A549 (cell line): ENCODE data around the gene CCDC188. TPM values are rescaled to one million over a fixed set of nuclear protein-coding genes. Genes with fewer than 3 reads are reported as not detected.

ENCODE experiments used
- ATAC-seq, 2 experiments: fragments of 200-7000 bp in 1 of 2; fragments of >200 bp in 1 of 2; cut with Nextera tagmentation in 1 of 2; cut with Tn5 transposase in 1 of 2; 3 replicates each; pipeline versions ENCODE4 v1.8.0 to v1.9.1; 2018 to 2020; ENCODE audit warnings: mild to moderate bottlenecking in 1 of 2, moderate library complexity in 1 of 2
- CTCF ChIA-PET: fragments of 300-600 bp; sonication (Branson Sonifier 250); formaldehyde crosslinking; extraction: SDS; loops from one replicate; lab custom pipeline; 2021; ENCODE audit warnings: antibody characterized with exemption, inconsistent platforms; lab: Yijun Ruan, JAX
- POLR2A ChIA-PET: fragments of 350-600 bp; formaldehyde crosslinking; extraction: SDS; loops from one replicate; lab custom pipeline; 2021; ENCODE audit warnings: antibody characterized with exemption, inconsistent platforms; lab: Yijun Ruan, JAX
- DNase-seq, 2 experiments: peaks; one replicate each; pipeline versions ENCODE4 v3.0.0 to v3.0.0-alpha.2; 2011 to 2016; ENCODE audit warnings: low read depth in 1 of 2, low spot score in 1 of 2
- FAIRE-seq: peaks from 2 replicates; lab custom pipeline; 2011; peaks lifted over from hg19 to GRCh38; lab: Jason Lieb, UNC
- H3K27ac ChIP-seq, 2 experiments: fragments of >200 bp; sonication (Bioruptor Twin); formaldehyde crosslinking; 3 replicates each; pipeline ENCODE4 v1.5.1; 2016 to 2017
- H3K4me1 ChIP-seq: fragments of >200 bp; sonication (Bioruptor Twin); formaldehyde crosslinking; 3 replicates; pipeline ENCODE4 v1.6.1; 2016
- H3K4me2 ChIP-seq: fragments of >200 bp; sonication (Bioruptor Twin); formaldehyde crosslinking; 3 replicates; pipeline ENCODE4 v1.6.1; 2016
- H3K4me3 ChIP-seq: fragments of >200 bp; sonication (Bioruptor Twin); formaldehyde crosslinking; 3 replicates; pipeline ENCODE4 v1.5.1; 2016
- H3K9me3 ChIP-seq: fragments of >200 bp; sonication (Bioruptor Twin); formaldehyde crosslinking; 3 replicates; pipeline ENCODE4 v1.6.1; 2016
- CHD2 ChIP-seq: fragments of 150-350 bp; IDR thresholded peaks from 2 replicates; pipeline ENCODE4 v1.6.1; 2014; ENCODE audit warnings: low read length; ENCODE audit not compliant: partially characterized antibody
- CTCF ChIP-seq: fragments of >200 bp; sonication (Bioruptor Twin); formaldehyde crosslinking; IDR thresholded peaks from 3 replicates; pipeline ENCODE4 v1.5.1; 2016
- E2F6 ChIP-seq: IDR thresholded peaks from 2 replicates; pipeline ENCODE4 v1.6.1; 2012; ENCODE audit warnings: low read depth, borderline replicate concordance
- EHMT2 ChIP-seq: fragments of 200-600 bp; sonication (generic); IDR thresholded peaks from 2 replicates; pipeline ENCODE4 v1.6.1; 2016; ENCODE audit warnings: antibody characterized with exemption, low read depth, mild to moderate bottlenecking, moderate library complexity
- ESRRA ChIP-seq: fragments of 150-350 bp; IDR thresholded peaks from 2 replicates; pipeline ENCODE4 v1.6.1; 2014; ENCODE audit warnings: mild to moderate bottlenecking, low read length, borderline replicate concordance
- FOXS1 ChIP-seq: fragments of 250-450 bp; sonication (Bioruptor Pico); IDR thresholded peaks from 2 replicates; pipeline ENCODE4 v1.5.0; 2020; ENCODE audit warnings: mild to moderate bottlenecking, moderate library complexity
- GATA3 ChIP-seq: IDR thresholded peaks from 2 replicates; pipeline ENCODE4 v1.6.1; 2012; ENCODE audit warnings: borderline replicate concordance
- HEYL ChIP-seq: fragments of 250-450 bp; sonication (Bioruptor Pico); IDR thresholded peaks from 2 replicates; pipeline ENCODE4 v1.8.0; 2021; ENCODE audit warnings: mild to moderate bottlenecking, moderate library complexity
- HOXA7 ChIP-seq: fragments of 250-450 bp; sonication (Bioruptor Pico); IDR thresholded peaks from 2 replicates; pipeline ENCODE4 v1.5.0; 2020; ENCODE audit warnings: mild to moderate bottlenecking, moderate library complexity
- HOXB5 ChIP-seq: fragments of 250-450 bp; sonication (Bioruptor Pico); IDR thresholded peaks from 2 replicates; pipeline ENCODE4 v1.5.0; 2020; ENCODE audit warnings: mild to moderate bottlenecking, moderate library complexity
- JUNB ChIP-seq: fragments of >200 bp; sonication (Bioruptor Twin); formaldehyde crosslinking; IDR thresholded peaks from 2 replicates; pipeline ENCODE4 v1.6.1; 2016
- KDM5A ChIP-seq: fragments of 200-600 bp; sonication (generic); IDR thresholded peaks from 2 replicates; pipeline ENCODE4 v1.6.1; 2016; ENCODE audit warnings: antibody characterized with exemption, mild to moderate bottlenecking
- MAFK ChIP-seq: fragments of 450-650 bp; IDR thresholded peaks from 2 replicates; pipeline ENCODE4 v1.6.1; 2014; ENCODE audit not compliant: partially characterized antibody
- NFE2L2 ChIP-seq: fragments of 150-350 bp; conservative IDR thresholded peaks from 2 replicates; pipeline ENCODE4 v1.6.1; 2014; ENCODE audit warnings: low read length
- PBX3 ChIP-seq: IDR thresholded peaks from 2 replicates; pipeline ENCODE4 v1.6.1; 2012
- PHF8 ChIP-seq: fragments of 200-600 bp; sonication (generic); IDR thresholded peaks from 2 replicates; pipeline ENCODE4 v1.6.1; 2016; ENCODE audit warnings: low read depth, mild to moderate bottlenecking, antibody characterized with exemption, moderate library complexity, borderline replicate concordance
- POLR2A ChIP-seq: IDR thresholded peaks from 2 replicates; pipeline ENCODE4 v1.6.1; 2012; ENCODE audit warnings: mild to moderate bottlenecking, low read length
- POLR2AphosphoS2 ChIP-seq: conservative IDR thresholded peaks from 2 replicates; pipeline ENCODE4 v1.6.1; 2012; ENCODE audit warnings: low read length, improper control_type of control experiment, inconsistent platforms
- RARB ChIP-seq: fragments of 250-450 bp; sonication (Bioruptor Pico); IDR thresholded peaks from 2 replicates; pipeline ENCODE4 v1.8.0; 2021; ENCODE audit warnings: mild to moderate bottlenecking, moderate library complexity
- REST ChIP-seq: fragments of 200-600 bp; sonication (generic); IDR thresholded peaks from 2 replicates; pipeline ENCODE4 v1.6.1; 2016; ENCODE audit warnings: antibody characterized with exemption, mild to moderate bottlenecking, moderate library complexity
- RNF2 ChIP-seq: fragments of 200-600 bp; sonication (generic); IDR thresholded peaks from 2 replicates; pipeline ENCODE4 v1.6.1; 2016; ENCODE audit warnings: low read depth, mild to moderate bottlenecking, antibody characterized with exemption, moderate library complexity, borderline replicate concordance
- WGBS: methylation state at CpG from one replicate; pipeline ENCODE4 v1.1.6; 2017; ENCODE audit errors: missing lambda C conversion rate; 5-methylcytosine and 5-hydroxymethylcytosine counted together
- polyA plus RNA-seq, 4 experiments: library from polyadenylated mRNA; depleted of rRNA in 3 of 4; stranded (reverse); fragments of >200 nt; fragmentation: RNase III in 1 of 4; extraction: RNeasy Plus Mini Kit Qiagen cat#74134 plus additional on column Dnase treatment in 1 of 4; gene quantifications; 2 replicates in 3 of 4; 3 replicates in 1 of 4; pipeline ENCODE4 v1.2.3, GENCODE V29; 2011 to 2017
- TF ChIP-seq, protein P1 (sequence below): fragments of >200 bp; sonication (Bioruptor Twin); formaldehyde crosslinking; IDR thresholded peaks from 2 replicates; pipeline ENCODE4 v1.6.1; 2016
- TF ChIP-seq, protein P2 (sequence below): fragments of 250-450 bp; sonication (Bioruptor Pico); IDR thresholded peaks from 2 replicates; pipeline ENCODE4 v1.5.0; 2020; ENCODE audit warnings: low read depth, mild to moderate bottlenecking, moderate library complexity

The CCDC188 gene
- polyA plus RNA-seq, 2 of the 4 experiments (the other 2 are of a cell fraction), result not detected

DNA sequence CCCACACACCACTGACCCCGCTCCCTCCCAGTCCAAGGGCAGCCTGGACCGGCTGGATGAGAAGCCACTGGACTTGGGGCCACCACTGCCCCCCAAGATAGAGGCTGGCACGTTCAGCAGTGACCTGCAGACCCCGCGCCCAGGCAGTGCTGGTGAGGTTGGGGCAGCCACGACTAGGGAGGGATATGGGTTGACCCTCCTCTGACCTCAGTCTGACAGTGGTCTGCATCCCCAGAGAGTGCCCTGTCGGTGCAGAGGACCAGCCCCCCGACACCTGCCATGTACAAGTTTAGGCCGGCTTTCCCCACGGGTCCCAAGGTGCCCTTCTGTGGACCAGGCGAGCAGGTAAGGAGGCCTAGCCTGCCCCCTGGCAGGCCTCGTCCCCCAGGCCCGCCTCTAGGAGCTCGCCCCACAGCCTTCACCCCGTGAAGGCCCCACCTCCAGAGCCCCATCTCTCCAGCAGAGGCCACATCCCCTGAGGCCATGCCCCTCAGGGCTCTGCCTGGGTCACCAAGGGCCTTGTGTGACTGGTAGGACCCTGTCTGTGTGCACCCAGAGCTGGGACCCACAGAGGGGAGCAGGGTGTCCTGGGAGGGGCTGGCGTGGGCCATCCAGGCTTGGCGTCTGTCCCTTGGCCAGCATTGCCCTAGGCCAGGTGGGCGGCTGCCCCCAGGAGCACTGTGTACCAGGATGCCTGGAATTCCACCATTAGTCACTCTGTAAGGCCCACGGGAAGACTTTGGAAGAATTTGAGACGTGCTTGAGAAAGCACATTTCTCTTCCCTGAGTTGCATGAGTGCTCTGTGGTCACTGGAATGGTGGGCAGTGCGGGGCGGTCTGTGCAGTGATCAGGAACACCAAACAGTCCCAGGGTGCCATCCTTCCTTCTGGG, 9.4 kb downstream of the CCDC188 start:
- ChIA-PET POLR2A (no interaction called here), CTCF (interaction anchor here (0.6 kb wide), 1 partner anchor 547 kb away, joined by 4 read pairs; no protein-coding TSS in a partner anchor)
- TF ChIP-seq NFE2L2, result no peak
- no peak for TF ChIP-seq EHMT2
- TF ChIP-seq ESRRA, result no peak
- ATAC-seq (no peak), FAIRE-seq (no peak), DNase-seq (no peak)
- Histone ChIP-seq H3K4me1 (no peaks in the 10 kb centered on the region), H3K4me2 (no peak overlapping the region), H3K4me3 (no peak overlapping the region), H3K27ac (no peak overlapping the region), H3K9me3 (no peaks in the 10 kb centered on the region)
- 74% methylated on average over 14 of the region's 22 CpGs for WGBS

DNA sequence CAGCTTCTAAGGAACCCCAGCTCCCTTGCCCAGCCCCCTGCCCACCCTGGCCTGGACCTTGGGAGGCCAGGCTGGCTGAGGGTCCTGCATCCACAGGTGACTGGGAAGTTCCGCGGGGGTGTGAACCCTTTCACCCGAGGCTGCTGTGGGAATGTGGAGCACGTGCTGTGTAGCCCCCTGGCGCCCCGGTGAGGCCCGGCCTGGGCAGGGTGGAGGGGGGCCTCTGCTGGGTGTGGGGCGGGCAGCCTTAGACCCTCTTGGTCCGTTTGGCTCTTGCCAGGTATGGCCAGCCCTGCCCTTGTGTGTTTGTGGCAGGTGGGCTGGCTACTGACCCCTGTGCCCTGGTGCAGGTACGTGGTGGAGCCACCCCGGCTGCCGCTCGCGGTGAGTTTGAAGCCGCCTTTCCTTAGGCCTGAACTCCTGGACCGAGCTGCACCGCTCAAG, 10.3 kb downstream of the CCDC188 start:
- no peak for FAIRE-seq
- TF ChIP-seq CHD2, result no peak
- TF ChIP-seq, protein P1, sequence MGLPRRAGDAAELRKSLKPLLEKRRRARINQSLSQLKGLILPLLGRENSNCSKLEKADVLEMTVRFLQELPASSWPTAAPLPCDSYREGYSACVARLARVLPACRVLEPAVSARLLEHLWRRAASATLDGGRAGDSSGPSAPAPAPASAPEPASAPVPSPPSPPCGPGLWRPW, result no peak
- no peak for TF ChIP-seq E2F6
- no peak for TF ChIP-seq REST
- no peak for TF ChIP-seq HEYL (CRISPR knock-in tag)
- TF ChIP-seq POLR2AphosphoS2, result no peak
- TF ChIP-seq CTCF, result no peak
- no peak for TF ChIP-seq GATA3
- no peak for TF ChIP-seq KDM5A
- TF ChIP-seq RNF2, result no peak
- TF ChIP-seq, all 56 proteins: peak for 0
- H3K4me3 ChIP-seq, result no peak overlapping the region
- 89% methylated on average over 10 of the region's 17 CpGs for WGBS
- ATAC-seq (no peak), DNase-seq (no peak)
- no peak overlapping the region for H3K4me2 ChIP-seq
- no peak overlapping the region for H3K27ac ChIP-seq
- H3K9me3 ChIP-seq, result no peaks in the 10 kb centered on the region
- no peaks in the 10 kb centered on the region for H3K4me1 ChIP-seq
- ChIA-PET POLR2A (no interaction called here), CTCF (interaction anchor here (1.2 kb wide), 1 partner anchor 11 kb away, joined by 3 read pairs; no protein-coding TSS in a partner anchor)

- POLR2A ChIA-PET, result no interaction called here
- H3K4me2 ChIP-seq, result no peak overlapping the region
- H3K4me3 ChIP-seq, result no peak overlapping the region
- H3K4me1 ChIP-seq, result no peaks in the 10 kb centered on the region
- 93% methylated on average over 4 of the region's 11 CpGs for WGBS
- H3K9me3 ChIP-seq, result no peaks in the 10 kb centered on the region
- CTCF ChIA-PET, result interaction anchor here (1.2 kb wide), 2 partner anchors 10 to 17 kb away, joined by 3 read pairs; no protein-coding TSS in a partner anchor
- no peak for FAIRE-seq
- no peak overlapping the region for H3K27ac ChIP-seq
- ATAC-seq, result no peak
- no peak for DNase-seq
- TF ChIP-seq HEYL (CRISPR knock-in tag) (no peak), HOXA7 (CRISPR knock-in tag) (no peak), JUNB (no peak), PBX3 (no peak), POLR2AphosphoS2 (no peak), E2F6 (no peak), MAFK (no peak), HOXB5 (CRISPR knock-in tag) (no peak), ESRRA (no peak), RARB (CRISPR knock-in tag) (no peak), POLR2A (no peak), PHF8 (no peak), KDM5A (no peak), FOXS1 (CRISPR knock-in tag) (no peak)
- TF ChIP-seq, protein P2, sequence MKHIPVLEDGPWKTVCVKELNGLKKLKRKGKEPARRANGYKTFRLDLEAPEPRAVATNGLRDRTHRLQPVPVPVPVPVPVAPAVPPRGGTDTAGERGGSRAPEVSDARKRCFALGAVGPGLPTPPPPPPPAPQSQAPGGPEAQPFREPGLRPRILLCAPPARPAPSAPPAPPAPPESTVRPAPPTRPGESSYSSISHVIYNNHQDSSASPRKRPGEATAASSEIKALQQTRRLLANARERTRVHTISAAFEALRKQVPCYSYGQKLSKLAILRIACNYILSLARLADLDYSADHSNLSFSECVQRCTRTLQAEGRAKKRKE (CRISPR knock-in tag), result no peak
Measured at GRCh38 chr22:20140107-20140445, 10.8 kb downstream of the CCDC188 start.
